HCT116 (cell line): Measurements from ENCODE around the gene KIF26B. TPM values are rescaled to one million over a fixed set of nuclear protein-coding genes. Genes with fewer than 3 reads are reported as not detected.
A peak's percentile ranks its signal among the peaks of the same experiment; 100 is the strongest.
"Not testable (repeated sequence)": the region's sequence is repeated elsewhere in the genome, so short reads cannot be mapped to it uniquely, and the experiment has no call there.

Source experiments
- ATAC-seq: fragments of 200-7000 bp; cut with Tn5 transposase; 2 replicates; pipeline ENCODE4 v1.9.1; 2020; ENCODE audit warnings: mild to moderate bottlenecking, moderate library complexity
- BruUV-seq: library from RNA; stranded (reverse); fragments of 400-500 nt; replicated peaks from 2 replicates; lab custom pipeline; 2021; lab: Mats Ljungman, UMichigan
- CTCF ChIA-PET: fragments of 300-600 bp; sonication (Branson Sonifier 250); formaldehyde crosslinking; loops from one replicate; lab custom pipeline; 2021; ENCODE audit warnings: antibody characterized with exemption; lab: Charles Lee
- POLR2A ChIA-PET: fragments of 300-600, 350-600 bp; sonication (Branson Sonifier 250); formaldehyde crosslinking; loops from one replicate; lab custom pipeline; 2021; ENCODE audit warnings: antibody characterized with exemption; lab: Charles Lee
- RAD21 ChIA-PET, 2 experiments: fragments of 300-600 bp; sonication (Branson Sonifier 250); formaldehyde crosslinking; loops; one replicate each; lab custom pipeline; 2023; ENCODE audit warnings: low total read pairs in 2 of 2; ENCODE audit not compliant: uncharacterized antibody in 2 of 2, unreplicated experiment in 2 of 2, low non-redundant PET in 1 of 2; lab: Charles Lee
- DNase-seq: peaks from one replicate; pipeline ENCODE4 v3.0.0-alpha.2; 2010; ENCODE audit warnings: low read depth, low spot score
- H2AFZ ChIP-seq: fragments of 200-600 bp; shearing (Covaris generic), sonication (generic); 2 replicates; pipeline ENCODE4 v1.6.1; 2017; ENCODE audit warnings: low read depth, mixed run types, mixed read lengths, antibody characterized with exemption, low read length; ENCODE audit not compliant: poor library complexity, severe bottlenecking
- H3K27ac ChIP-seq: 2 replicates; pipeline ENCODE4 v1.5.1; 2012; ENCODE audit warnings: low read depth, low read length
- H3K27me3 ChIP-seq: fragments of 200-600 bp; sonication (generic); 2 replicates; pipeline ENCODE4 v1.6.1; 2016; ENCODE audit warnings: mixed run types, low read length, mixed read lengths; ENCODE audit not compliant: insufficient read depth
- H3K36me3 ChIP-seq, 2 experiments: fragments of 200-500 bp in 1 of 2; fragments of 200-600 bp in 1 of 2; sonication (Bioruptor generic) in 1 of 2; sonication (generic) in 1 of 2; 2 replicates each; pipeline versions ENCODE4 v1.5.1 to v1.6.1; 2014 to 2016; ENCODE audit warnings: low read length in 2 of 2, inconsistent platforms in 1 of 2, mixed read lengths in 1 of 2, mixed run types in 1 of 2; ENCODE audit not compliant: insufficient read depth in 2 of 2, control insufficient read depth in 1 of 2
- H3K4me1 ChIP-seq, 2 experiments: fragments of 200-600 bp in 1 of 2; sonication (generic) in 1 of 2; 2 replicates each; pipeline versions ENCODE4 v1.5.1 to v1.6.1; 2012 to 2017; ENCODE audit warnings: low read length in 2 of 2, inconsistent platforms in 1 of 2, mild to moderate bottlenecking in 1 of 2, mixed read lengths in 1 of 2, mixed run types in 1 of 2, moderate library complexity in 1 of 2; ENCODE audit not compliant: insufficient read depth in 2 of 2, control insufficient read depth in 1 of 2
- H3K4me2 ChIP-seq: fragments of 200-600 bp; sonication (generic); 2 replicates; pipeline ENCODE4 v1.6.1; 2017; ENCODE audit warnings: mixed run types, low read length, mixed read lengths
- H3K4me3 ChIP-seq, 2 experiments: fragments of 200-600 bp in 1 of 2; sonication (generic) in 1 of 2; replicated peaks in 1 of 2; 2 replicates each; pipeline ENCODE4 v1.5.1; 2011 to 2016; ENCODE audit warnings: low read length in 2 of 2, control low read depth in 1 of 2, low read depth in 1 of 2, mild to moderate bottlenecking in 1 of 2, mixed read lengths in 1 of 2, mixed run types in 1 of 2
- H3K79me2 ChIP-seq: fragments of 200-600 bp; sonication (generic); 2 replicates; pipeline ENCODE4 v1.6.1; 2017; ENCODE audit warnings: mild to moderate bottlenecking, mixed run types, low read length, moderate library complexity, mixed read lengths; ENCODE audit not compliant: insufficient read depth
- H3K9ac ChIP-seq: fragments of 200-600 bp; sonication (generic); 2 replicates; pipeline ENCODE4 v1.6.1; 2016; ENCODE audit warnings: low read length, mixed read lengths
- H3K9me2 ChIP-seq: fragments of 200-600 bp; sonication (generic), shearing (Covaris generic); 2 replicates; pipeline ENCODE4 v1.6.1; 2017; ENCODE audit warnings: mixed run types, mild to moderate bottlenecking, moderate library complexity; ENCODE audit not compliant: insufficient read depth
- H3K9me3 ChIP-seq, 2 experiments: fragments of 200-500 bp in 1 of 2; fragments of 200-600 bp in 1 of 2; sonication (Bioruptor generic) in 1 of 2; sonication (generic) in 1 of 2; 2 replicates each; pipeline ENCODE4 v1.6.1; 2014 to 2017; ENCODE audit warnings: low read length in 2 of 2, mixed read lengths in 2 of 2, inconsistent platforms in 1 of 2, low read depth in 1 of 2, mild to moderate bottlenecking in 1 of 2, mixed run types in 1 of 2, moderate library complexity in 1 of 2; ENCODE audit not compliant: control insufficient read depth in 1 of 2, insufficient read depth in 1 of 2
- H4K20me1 ChIP-seq: fragments of 200-600 bp; sonication (generic), shearing (Covaris generic); 2 replicates; pipeline ENCODE4 v1.6.1; 2017; ENCODE audit warnings: mixed run types, mild to moderate bottlenecking, moderate library complexity; ENCODE audit not compliant: insufficient read depth
- RAD21 ChIP-seq: IDR thresholded peaks from 2 replicates; pipeline ENCODE4 v1.6.1; 2012; ENCODE audit warnings: low read depth, mild to moderate bottlenecking
- intact Hi-C: fragments of 100-400 bp; cut with micrococcal nuclease; formaldehyde crosslinking; loops from 2 replicates; pipeline ENCODE4 v1.10.0; 2022
- total RNA-seq: library from RNA; stranded (reverse); gene quantifications from one replicate; pipeline ENCODE4 v1.2.1, GENCODE V29; 2021; ENCODE audit not compliant: unreplicated experiment
- TF ChIP-seq, protein P1 (sequence below): IDR thresholded peaks from 2 replicates; pipeline ENCODE4 v1.6.1; 2012
- TF ChIP-seq, protein P2 (sequence below), 3 experiments: fragments of 200-600 bp in 1 of 3; sonication (generic) in 1 of 3; IDR thresholded peaks in 2 of 3; conservative IDR thresholded peaks in 1 of 3; 2 replicates each; pipeline ENCODE4 v1.5.1; 2012 to 2017; ENCODE audit warnings: low read depth in 2 of 3, low read length in 2 of 3, antibody characterized with exemption in 1 of 3, borderline replicate concordance in 1 of 3, control low read depth in 1 of 3, mild to moderate bottlenecking in 1 of 3, mixed read lengths in 1 of 3, mixed run types in 1 of 3, moderate library complexity in 1 of 3; ENCODE audit not compliant: insufficient read depth in 1 of 3
- TF ChIP-seq, protein P3 (sequence below): IDR thresholded peaks from 2 replicates; pipeline ENCODE4 v1.6.1; 2011; ENCODE audit warnings: mild to moderate bottlenecking, low read length, moderate library complexity; ENCODE audit not compliant: insufficient replicate concordance; ENCODE audit errors: extremely low read depth

KIF26B gene
- total RNA-seq, 1 experiment from 2014 or later, result 0.49 TPM

DNA sequence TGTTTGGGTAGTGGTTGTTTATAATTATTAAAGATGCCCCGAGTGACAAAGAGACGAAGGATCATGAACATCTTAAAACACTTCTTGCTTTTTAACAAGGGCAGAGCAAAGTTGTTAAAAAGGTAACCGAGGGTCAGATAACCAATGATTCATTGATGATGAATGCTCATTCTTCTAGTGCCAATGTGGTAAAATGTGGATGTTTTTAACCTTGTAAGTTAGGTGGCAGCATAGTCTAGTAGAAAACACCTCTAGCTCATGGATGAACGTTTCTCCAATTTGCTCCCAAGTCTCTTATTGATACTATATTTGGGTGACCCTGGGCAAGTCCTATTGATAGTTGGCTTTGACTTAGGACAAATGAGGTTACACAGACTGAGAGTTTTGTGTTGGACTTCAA, 167.9 kb downstream of the KIF26B start:
- POLR2A ChIA-PET, result no interaction called here
- CTCF ChIA-PET, result no interaction called here
- Histone ChIP-seq H3K9me2 (no peaks in the 10 kb centered on the region), H3K27me3 (0 out of 2 replicates have a peak, but pooled peaks cover 1% of the 10 kb centered on the region), H3K36me3 (no peaks in the 10 kb centered on the region), H3K79me2 (no peaks in the 10 kb centered on the region), H3K9ac (no peak overlapping the region), H3K4me3 (no peak overlapping the region), H4K20me1 (no peaks in the 10 kb centered on the region), H3K4me1 (no peaks in the 10 kb centered on the region), H3K4me2 (no peak overlapping the region), H2AFZ (no peak overlapping the region), H3K27ac (no peak overlapping the region), H3K9me3 (no peaks in the 10 kb centered on the region)
- intact Hi-C loops, result no loop called here
- peak; percentile 62; the same call in 1 of the 2 replicates for ATAC-seq
- TF ChIP-seq RAD21, result peak; percentile 55
- TF ChIP-seq, protein P1, sequence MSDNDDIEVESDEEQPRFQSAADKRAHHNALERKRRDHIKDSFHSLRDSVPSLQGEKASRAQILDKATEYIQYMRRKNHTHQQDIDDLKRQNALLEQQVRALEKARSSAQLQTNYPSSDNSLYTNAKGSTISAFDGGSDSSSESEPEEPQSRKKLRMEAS, result no peak
- TF ChIP-seq, protein P2, sequence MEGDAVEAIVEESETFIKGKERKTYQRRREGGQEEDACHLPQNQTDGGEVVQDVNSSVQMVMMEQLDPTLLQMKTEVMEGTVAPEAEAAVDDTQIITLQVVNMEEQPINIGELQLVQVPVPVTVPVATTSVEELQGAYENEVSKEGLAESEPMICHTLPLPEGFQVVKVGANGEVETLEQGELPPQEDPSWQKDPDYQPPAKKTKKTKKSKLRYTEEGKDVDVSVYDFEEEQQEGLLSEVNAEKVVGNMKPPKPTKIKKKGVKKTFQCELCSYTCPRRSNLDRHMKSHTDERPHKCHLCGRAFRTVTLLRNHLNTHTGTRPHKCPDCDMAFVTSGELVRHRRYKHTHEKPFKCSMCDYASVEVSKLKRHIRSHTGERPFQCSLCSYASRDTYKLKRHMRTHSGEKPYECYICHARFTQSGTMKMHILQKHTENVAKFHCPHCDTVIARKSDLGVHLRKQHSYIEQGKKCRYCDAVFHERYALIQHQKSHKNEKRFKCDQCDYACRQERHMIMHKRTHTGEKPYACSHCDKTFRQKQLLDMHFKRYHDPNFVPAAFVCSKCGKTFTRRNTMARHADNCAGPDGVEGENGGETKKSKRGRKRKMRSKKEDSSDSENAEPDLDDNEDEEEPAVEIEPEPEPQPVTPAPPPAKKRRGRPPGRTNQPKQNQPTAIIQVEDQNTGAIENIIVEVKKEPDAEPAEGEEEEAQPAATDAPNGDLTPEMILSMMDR (IDR thresholded peaks at IDR 0.05 in 2 of 3, conservative IDR thresholded peaks at IDR 0.05 in 1 of 3; ENCODE audit: borderline replicate concordance in 1 of 3, insufficient read depth in 1 of 3, low read depth in 2 of 3, low read length in 2 of 3), result peak in 2 of 3 experiments; percentile 12 to 14; a peak in 2 of 6 replicates
- TF ChIP-seq, protein P3, sequence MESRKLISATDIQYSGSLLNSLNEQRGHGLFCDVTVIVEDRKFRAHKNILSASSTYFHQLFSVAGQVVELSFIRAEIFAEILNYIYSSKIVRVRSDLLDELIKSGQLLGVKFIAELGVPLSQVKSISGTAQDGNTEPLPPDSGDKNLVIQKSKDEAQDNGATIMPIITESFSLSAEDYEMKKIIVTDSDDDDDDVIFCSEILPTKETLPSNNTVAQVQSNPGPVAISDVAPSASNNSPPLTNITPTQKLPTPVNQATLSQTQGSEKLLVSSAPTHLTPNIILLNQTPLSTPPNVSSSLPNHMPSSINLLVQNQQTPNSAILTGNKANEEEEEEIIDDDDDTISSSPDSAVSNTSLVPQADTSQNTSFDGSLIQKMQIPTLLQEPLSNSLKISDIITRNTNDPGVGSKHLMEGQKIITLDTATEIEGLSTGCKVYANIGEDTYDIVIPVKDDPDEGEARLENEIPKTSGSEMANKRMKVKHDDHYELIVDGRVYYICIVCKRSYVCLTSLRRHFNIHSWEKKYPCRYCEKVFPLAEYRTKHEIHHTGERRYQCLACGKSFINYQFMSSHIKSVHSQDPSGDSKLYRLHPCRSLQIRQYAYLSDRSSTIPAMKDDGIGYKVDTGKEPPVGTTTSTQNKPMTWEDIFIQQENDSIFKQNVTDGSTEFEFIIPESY, result no peak
- no TSS peak for BruUV-seq
- DNase-seq, result peak; percentile 6
- RAD21 ChIA-PET, result no interaction called here

DNA sequence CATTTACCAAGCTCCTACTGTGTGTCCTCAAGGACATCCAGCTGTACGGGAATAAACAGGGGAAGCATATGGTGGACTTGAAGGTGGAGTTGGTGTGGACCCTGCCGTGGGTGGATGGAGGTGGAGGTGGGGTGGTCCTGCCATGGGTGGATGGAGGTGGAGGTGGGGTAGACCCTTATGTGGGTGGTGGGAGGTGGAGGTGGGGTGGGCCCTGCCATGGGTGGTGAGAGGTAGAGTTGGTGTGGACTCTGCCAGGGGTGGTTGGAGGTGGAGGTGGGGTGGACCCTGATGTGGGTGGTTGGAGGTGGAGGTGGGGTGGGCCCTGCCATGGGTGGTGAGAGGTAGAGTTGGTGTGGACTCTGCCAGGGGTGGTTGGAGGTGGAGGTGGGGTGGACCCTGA, 169.0 kb downstream of the KIF26B start:
- H3K4me2 ChIP-seq, H3K27me3 ChIP-seq, H3K36me3 ChIP-seq, H3K4me1 ChIP-seq, H4K20me1 ChIP-seq, H2AFZ ChIP-seq, H3K4me3 ChIP-seq, ATAC-seq, DNase-seq, BruUV-seq, H3K9ac ChIP-seq, intact Hi-C loops, H3K27ac ChIP-seq, H3K9me3 ChIP-seq, POLR2A ChIA-PET, H3K79me2 ChIP-seq, RAD21 ChIA-PET, CTCF ChIA-PET, H3K9me2 ChIP-seq: not testable (repeated sequence)
